HEK293 (cell line): ENCODE data around the gene DENND1A.

Experiments used
- CTCF ChIA-PET: fragments of 350-600 bp; formaldehyde crosslinking; extraction: SDS; loops from one replicate; lab custom pipeline; 2021; ENCODE audit warnings: antibody characterized with exemption; lab: Yijun Ruan, JAX
- POLR2A ChIA-PET: fragments of 300-600 bp; formaldehyde crosslinking; extraction: SDS; loops from one replicate; lab custom pipeline; 2020; ENCODE audit warnings: antibody characterized with exemption, inconsistent platforms; lab: Yijun Ruan, JAX
- H3K27ac ChIP-seq: fragments of 200-500 bp; sonication (Bioruptor generic); 2 replicates; pipeline ENCODE4 v1.5.1; 2014; ENCODE audit warnings: low read depth, low read length, control low read depth, inconsistent platforms; ENCODE audit errors: extremely low read depth
- H3K36me3 ChIP-seq, 2 experiments: fragments of 200-500 bp in 1 of 2; sonication (Bioruptor generic) in 1 of 2; 1 replicate in 1 of 2; 2 replicates in 1 of 2; pipeline ENCODE4 v1.5.1; 2014 to 2017; ENCODE audit warnings: inconsistent platforms in 2 of 2, low read length in 2 of 2; ENCODE audit not compliant: control insufficient read depth in 2 of 2, insufficient read depth in 1 of 2
- H3K4me1 ChIP-seq: fragments of 200-500 bp; sonication (Bioruptor generic); 2 replicates; pipeline ENCODE4 v1.5.1; 2014; ENCODE audit warnings: mild to moderate bottlenecking, low read length, inconsistent platforms; ENCODE audit not compliant: control insufficient read depth, insufficient read depth
- H3K4me3 ChIP-seq: 2 replicates; pipeline ENCODE4 v1.5.1; 2011; ENCODE audit warnings: low read depth, mild to moderate bottlenecking, control low read depth, low read length, moderate library complexity
- H3K9me3 ChIP-seq: fragments of 200-500 bp; sonication (Bioruptor generic); 2 replicates; pipeline ENCODE4 v1.5.1; 2014; ENCODE audit warnings: low read depth, low read length, inconsistent platforms; ENCODE audit not compliant: control insufficient read depth, insufficient read depth
- GLIS2 ChIP-seq: fragments of 450-650 bp; formaldehyde crosslinking; IDR thresholded peaks from 2 replicates; pipeline ENCODE4 v1.5.1; 2016; ENCODE audit warnings: missing biosample characterization, missing genetic modification characterization
- HOXC10 ChIP-seq: sonication (generic); formaldehyde crosslinking; IDR thresholded peaks from 2 replicates; pipeline ENCODE4 v1.8.1; 2023; ENCODE audit warnings: mild to moderate bottlenecking, missing genetic modification reagents
- INSM2 ChIP-seq: fragments of 450-650 bp; formaldehyde crosslinking; IDR thresholded peaks from 2 replicates; pipeline ENCODE4 v1.5.1; 2016; ENCODE audit warnings: missing biosample characterization, missing genetic modification characterization
- KLF16 ChIP-seq: fragments of 450-650 bp; formaldehyde crosslinking; IDR thresholded peaks from 2 replicates; pipeline ENCODE4 v1.5.1; 2017; ENCODE audit warnings: missing biosample characterization, missing genetic modification characterization
- MEIS1 ChIP-seq: sonication (generic); formaldehyde crosslinking; IDR thresholded peaks from 2 replicates; pipeline ENCODE4 v1.8.1; 2022; ENCODE audit warnings: missing genetic modification reagents, mild to moderate bottlenecking, borderline replicate concordance
- YY1 ChIP-seq: fragments of 450-650 bp; formaldehyde crosslinking; IDR thresholded peaks from 2 replicates; pipeline ENCODE4 v1.5.1; 2018; ENCODE audit warnings: missing biosample characterization, missing genetic modification characterization
- ZEB2 ChIP-seq: fragments of 450-650 bp; formaldehyde crosslinking; IDR thresholded peaks from 2 replicates; pipeline ENCODE4 v1.5.1; 2016; ENCODE audit warnings: missing biosample characterization, missing genetic modification characterization
- ZFP69B ChIP-seq: fragments of 450-650 bp; formaldehyde crosslinking; IDR thresholded peaks from 2 replicates; pipeline ENCODE4 v1.5.1; 2016; ENCODE audit warnings: missing biosample characterization, missing genetic modification characterization
- ZIC2 ChIP-seq: fragments of 450-650 bp; formaldehyde crosslinking; IDR thresholded peaks from 2 replicates; pipeline ENCODE4 v1.5.1; 2016; ENCODE audit warnings: missing biosample characterization, missing genetic modification characterization
- ZNF132 ChIP-seq: fragments of 450-650 bp; formaldehyde crosslinking; IDR thresholded peaks from 2 replicates; pipeline ENCODE4 v1.5.1; 2017; ENCODE audit warnings: missing biosample characterization, missing genetic modification characterization, borderline replicate concordance
- ZNF174 ChIP-seq: fragments of 450-650 bp; formaldehyde crosslinking; IDR thresholded peaks from 2 replicates; pipeline ENCODE4 v1.5.0; 2017; ENCODE audit warnings: missing biosample characterization, mild to moderate bottlenecking, missing genetic modification characterization
- ZNF24 ChIP-seq: fragments of 450-650 bp; formaldehyde crosslinking; IDR thresholded peaks from 2 replicates; pipeline ENCODE4 v1.5.1; 2016; ENCODE audit warnings: missing biosample characterization, missing genetic modification characterization
- ZNF280D ChIP-seq: fragments of 450-650 bp; formaldehyde crosslinking; IDR thresholded peaks from 2 replicates; pipeline ENCODE4 v1.5.1; 2016; ENCODE audit warnings: missing biosample characterization, missing genetic modification characterization
- ZNF335 ChIP-seq: fragments of 450-650 bp; formaldehyde crosslinking; conservative IDR thresholded peaks from 2 replicates; pipeline ENCODE4 v1.5.1; 2016; ENCODE audit warnings: missing biosample characterization, missing genetic modification characterization
- ZNF362 ChIP-seq: fragments of 450-650 bp; formaldehyde crosslinking; IDR thresholded peaks from 2 replicates; pipeline ENCODE4 v1.5.1; 2016; ENCODE audit warnings: missing biosample characterization, missing genetic modification characterization
- ZNF473 ChIP-seq: fragments of 450-650 bp; formaldehyde crosslinking; IDR thresholded peaks from 2 replicates; pipeline ENCODE4 v1.5.1; 2017; ENCODE audit warnings: missing biosample characterization, missing genetic modification characterization
- ZNF521 ChIP-seq: fragments of 450-650 bp; formaldehyde crosslinking; IDR thresholded peaks from 2 replicates; pipeline ENCODE4 v1.5.1; 2017; ENCODE audit warnings: missing biosample characterization, mild to moderate bottlenecking, missing genetic modification characterization
- ZNF549 ChIP-seq: fragments of 450-650 bp; IDR thresholded peaks from 2 replicates; pipeline ENCODE4 v1.5.1; 2018; ENCODE audit warnings: missing biosample characterization, missing genetic modification characterization, mild to moderate bottlenecking, inconsistent platforms, moderate library complexity
- ZNF623 ChIP-seq: fragments of 450-650 bp; formaldehyde crosslinking; IDR thresholded peaks from 2 replicates; pipeline ENCODE4 v1.5.1; 2016; ENCODE audit warnings: missing biosample characterization, missing genetic modification characterization
- ZNF701 ChIP-seq: fragments of 450-650 bp; formaldehyde crosslinking; IDR thresholded peaks from 2 replicates; pipeline ENCODE4 v1.5.1; 2016; ENCODE audit warnings: missing biosample characterization, missing genetic modification characterization
- ZNF707 ChIP-seq: fragments of 450-650 bp; formaldehyde crosslinking; IDR thresholded peaks from 2 replicates; pipeline ENCODE4 v1.5.1; 2016; ENCODE audit warnings: missing biosample characterization, missing genetic modification characterization
- ZNF768 ChIP-seq: fragments of 450-650 bp; formaldehyde crosslinking; IDR thresholded peaks from 2 replicates; pipeline ENCODE4 v1.5.1; 2018; ENCODE audit warnings: missing biosample characterization, mild to moderate bottlenecking, missing genetic modification characterization
- ZNF830 ChIP-seq: fragments of 450-650 bp; IDR thresholded peaks from 2 replicates; pipeline ENCODE4 v1.5.0; 2018; ENCODE audit warnings: missing biosample characterization, missing genetic modification characterization, low read depth, mild to moderate bottlenecking, moderate library complexity
- ZSCAN23 ChIP-seq: fragments of 450-650 bp; formaldehyde crosslinking; IDR thresholded peaks from 2 replicates; pipeline ENCODE4 v1.5.1; 2016; ENCODE audit warnings: missing biosample characterization, missing genetic modification characterization

Gene DENND1A

GRCh38 chr9:123715258-123715657 lies 214.7 kb downstream of the DENND1A start:
- TF ChIP-seq HOXC10, result no peak
- Histone ChIP-seq H3K27ac (no peak overlapping the region), H3K4me3 (no peak overlapping the region), H3K4me1 (peaks cover 2% of the 10 kb centered on the region; the same call in 1 of the 2 replicates), H3K9me3 (no peaks in the 10 kb centered on the region), H3K36me3 (no peaks in the 10 kb centered on the region)
- CTCF ChIA-PET, result interaction anchor here (1.0 kb wide), 1 partner anchor 325 kb away, joined by 5 read pairs; no protein-coding TSS in a partner anchor
- POLR2A ChIA-PET, result no interaction called here

GRCh38 chr9:123713282-123713681 lies 216.6 kb downstream of the DENND1A start:
- Histone ChIP-seq H3K27ac (no peak overlapping the region), H3K4me3 (no peak overlapping the region)
- POLR2A ChIA-PET, result no interaction called here
- TF ChIP-seq ZIC2 (tag by site-specific recombination) (no peak), ZNF335 (no peak), ZNF24 (no peak), ZNF280D (tag by site-specific recombination) (no peak), ZNF768 (tag by site-specific recombination) (no peak), ZNF174 (tag by site-specific recombination) (no peak), ZNF132 (tag by site-specific recombination) (no peak), GLIS2 (tag by site-specific recombination) (no peak), ZEB2 (tag by site-specific recombination) (no peak), ZNF549 (tag by site-specific recombination) (no peak), ZNF701 (no peak), MEIS1 (CRISPR knock-in tag) (no peak), INSM2 (no peak)
- TF ChIP-seq, all 188 proteins: peak for 0
- CTCF ChIA-PET, result no interaction called here
- no peaks in the 10 kb centered on the region for H3K36me3 ChIP-seq
- no peaks in the 10 kb centered on the region for H3K9me3 ChIP-seq
- peaks cover 2% of the 10 kb centered on the region; the same call in 1 of the 2 replicates for H3K4me1 ChIP-seq

GRCh38 chr9:123712399-123712798 lies 217.5 kb downstream of the DENND1A start:
- TF ChIP-seq ZNF623 (tag by site-specific recombination), result no peak
- TF ChIP-seq ZNF830 (tag by site-specific recombination), result no peak
- TF ChIP-seq ZNF473 (tag by site-specific recombination), result no peak
- no peak for TF ChIP-seq YY1 (tag by site-specific recombination)
- no peak for TF ChIP-seq KLF16
- no peak for TF ChIP-seq ZFP69B (tag by site-specific recombination)
- no peak for TF ChIP-seq ZNF707 (tag by site-specific recombination)
- no peak for TF ChIP-seq ZNF362
- no peak for TF ChIP-seq HOXC10
- no peak for TF ChIP-seq ZNF521 (tag by site-specific recombination)
- TF ChIP-seq ZIC2 (tag by site-specific recombination), result no peak
- TF ChIP-seq ZSCAN23 (tag by site-specific recombination), result no peak
- no peaks in the 10 kb centered on the region for H3K9me3 ChIP-seq
- no peak overlapping the region for H3K4me3 ChIP-seq
- CTCF ChIA-PET, result no interaction called here
- POLR2A ChIA-PET, result no interaction called here
- H3K4me1 ChIP-seq, result no peaks in the 10 kb centered on the region
- no peak overlapping the region for H3K27ac ChIP-seq
- no peaks in the 10 kb centered on the region for H3K36me3 ChIP-seq
